ENCODE results near the gene SLCO4A1.

Gene SLCO4A1

GRCh38 chr20:62638679-62639406, 3.5 kb upstream of the SLCO4A1 start:
- no peak for DNase-seq

- no peak for DNase-seq
Measured at GRCh38 chr20:62639765-62640164, 2.5 kb upstream of the SLCO4A1 start.

DNA sequence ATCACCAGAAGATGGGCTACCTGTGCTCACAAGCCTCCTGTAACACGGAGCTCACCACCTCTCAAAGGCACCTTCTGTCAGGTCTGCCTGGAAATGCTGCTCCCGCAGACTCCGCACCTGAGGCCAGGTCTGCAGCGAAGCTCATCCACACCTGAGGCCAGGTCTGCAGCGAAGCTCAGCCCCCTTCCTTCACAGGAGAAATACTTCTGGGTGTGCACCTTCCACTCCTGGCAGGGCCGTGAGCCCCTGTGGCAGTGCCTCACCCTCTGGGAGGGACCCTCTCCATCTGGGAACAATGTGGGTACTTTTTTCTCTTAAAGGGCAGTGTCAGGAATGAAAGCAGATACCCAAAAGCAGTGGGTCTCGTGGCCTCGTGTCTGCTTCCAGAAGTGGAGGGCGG, 1.4 kb upstream of the SLCO4A1 start:
- DNase-seq: no peak

DNA sequence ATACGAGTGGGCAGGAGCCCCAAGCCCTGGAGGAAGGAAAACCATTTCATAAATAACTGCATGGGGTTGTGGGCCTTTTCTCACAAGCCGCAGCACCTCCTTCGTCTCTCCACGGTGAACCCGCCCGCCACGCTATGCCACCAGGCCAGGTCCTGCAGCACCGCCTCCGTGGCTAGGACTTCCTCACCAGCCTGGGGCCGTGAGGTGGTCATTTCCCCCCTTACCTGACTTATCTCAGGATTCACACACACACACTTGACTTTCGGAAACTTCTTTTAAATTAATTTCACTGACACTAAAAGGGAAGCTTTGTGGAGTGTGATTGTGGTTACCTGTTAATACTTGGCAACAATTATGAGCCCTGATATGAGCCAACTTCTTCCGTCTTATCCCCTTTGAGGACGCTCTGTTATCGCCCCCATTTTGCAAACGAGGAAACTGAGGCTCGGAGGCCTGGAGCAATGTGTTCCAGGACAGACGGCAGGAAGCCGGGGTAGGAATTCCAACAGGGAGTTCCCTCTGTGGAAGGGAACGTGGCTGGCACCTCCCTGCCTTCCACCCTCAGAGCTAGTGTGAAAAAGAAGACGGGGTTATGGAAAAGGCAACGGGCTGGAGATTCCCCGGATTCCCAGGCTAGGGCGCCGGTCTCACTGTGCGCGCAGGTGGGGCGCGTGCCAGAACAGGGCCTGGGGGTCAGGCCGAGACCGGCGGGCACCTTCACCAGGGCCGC, 817 bp upstream of the SLCO4A1 start:
- no peak for DNase-seq

GRCh38 chr20:62642666-62643520, 590 bp downstream of the SLCO4A1 start:
- peak; percentile 62 for DNase-seq

- no peak for DNase-seq
Measured at GRCh38 chr20:62643521-62644043, 1.3 kb downstream of the SLCO4A1 start.

DNA sequence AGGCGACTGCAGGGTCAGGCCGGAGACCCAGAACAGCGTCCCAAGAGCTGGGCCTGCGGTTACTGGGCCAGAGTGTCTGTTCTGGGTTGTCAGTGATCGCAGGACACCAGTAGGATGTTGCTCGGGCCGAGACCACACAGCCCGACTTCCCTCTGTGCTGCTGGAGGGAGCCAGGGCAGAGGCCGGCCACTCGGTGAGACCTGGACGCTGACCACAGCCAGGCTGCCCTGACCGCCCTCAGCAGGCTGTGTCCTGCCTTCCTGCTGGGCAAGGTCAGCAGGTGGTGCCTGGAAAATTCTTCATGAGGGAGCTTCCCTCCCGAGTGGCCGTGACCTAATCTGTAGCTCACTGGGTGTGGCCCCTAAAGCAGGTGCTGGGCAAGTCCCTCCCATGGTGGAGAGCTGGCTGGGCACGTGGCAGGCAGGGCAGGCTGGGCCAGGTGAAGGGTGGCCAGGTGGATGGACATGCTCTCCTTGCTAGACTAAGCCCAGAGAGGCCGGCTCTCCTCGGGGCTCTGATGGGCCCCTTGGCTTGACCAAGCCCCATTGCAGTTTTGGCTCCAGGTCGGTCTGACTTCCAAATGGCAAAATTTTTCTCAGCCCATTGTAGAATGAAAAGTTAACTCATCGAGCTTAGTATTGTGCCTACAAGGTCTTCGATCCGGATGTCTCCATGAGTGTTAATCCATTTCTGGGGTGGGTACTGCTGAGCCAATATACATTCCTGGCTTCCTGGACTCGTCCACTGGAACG, 1.9 kb downstream of the SLCO4A1 start:
- DNase-seq: no peak

DNA sequence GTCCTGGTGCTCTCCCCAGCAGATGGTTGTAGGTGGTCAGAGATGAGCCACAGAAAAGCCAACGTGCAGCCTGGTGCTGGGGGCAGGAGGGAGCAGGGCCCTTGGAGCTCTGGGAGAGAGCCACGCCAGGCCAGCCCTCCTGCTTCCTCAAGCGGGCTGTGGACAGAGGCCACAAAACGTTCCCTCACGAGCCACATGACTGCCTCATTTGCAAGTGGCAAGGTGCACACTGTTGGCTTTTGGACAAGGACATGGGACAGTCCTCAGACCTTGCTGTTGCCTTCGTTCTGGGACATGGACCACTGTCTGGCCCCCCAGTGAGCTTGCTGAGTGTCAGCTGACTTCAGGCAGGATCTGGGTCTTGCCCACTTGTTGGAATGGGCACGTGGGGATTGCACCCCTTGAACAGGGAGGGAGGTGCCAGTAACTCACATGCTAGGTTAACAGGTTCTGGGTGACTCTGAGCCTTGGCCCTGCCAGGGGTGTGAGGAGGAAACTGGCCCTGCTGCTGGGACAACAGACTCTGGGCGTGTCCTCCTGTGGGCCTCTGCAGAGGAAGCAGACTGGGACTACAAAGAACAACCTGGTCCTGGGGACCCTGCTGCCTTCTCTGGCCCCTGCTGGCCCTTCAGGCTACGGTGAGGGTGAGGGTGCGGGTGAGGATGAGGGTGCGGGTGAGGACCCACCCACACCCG, 2.6 kb downstream of the SLCO4A1 start:
- DNase-seq: no peak

GRCh38 chr20:62645613-62646012, 3.3 kb downstream of the SLCO4A1 start:
- no peak for DNase-seq

DNA sequence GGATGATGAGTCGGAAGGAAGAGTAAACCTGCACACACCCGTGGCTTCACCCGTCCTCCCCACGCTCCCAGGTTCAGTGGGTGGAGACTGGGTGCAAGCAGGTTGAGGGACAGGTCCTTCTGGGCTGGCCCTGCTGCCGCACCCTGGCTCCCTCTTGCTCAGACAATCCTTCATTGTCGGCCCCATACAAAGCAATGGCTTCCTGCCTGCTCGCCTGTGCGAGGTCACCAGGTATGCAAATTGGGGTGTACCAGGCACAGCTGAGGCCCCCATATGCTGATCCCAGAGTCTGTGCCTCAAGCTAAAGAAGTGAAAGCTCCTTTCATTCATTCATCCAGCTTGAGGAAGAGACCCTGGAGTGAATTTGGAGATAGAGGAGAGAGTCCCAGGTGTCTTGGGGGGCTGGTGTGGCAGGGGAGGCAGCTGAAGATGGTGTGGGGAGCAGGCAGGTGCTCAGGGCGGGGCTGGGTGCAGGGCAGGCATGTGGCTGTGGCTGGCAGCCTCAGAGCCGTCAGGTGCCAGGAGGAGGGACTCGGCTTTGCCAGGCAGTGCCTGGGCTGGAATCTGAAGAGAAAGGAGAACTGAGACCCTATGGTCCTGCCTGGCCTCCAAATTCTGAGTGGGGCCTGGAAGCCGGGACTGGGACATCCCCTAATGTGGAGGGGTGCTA, 4.7 kb downstream of the SLCO4A1 start:
- no peak for DNase-seq

DNA sequence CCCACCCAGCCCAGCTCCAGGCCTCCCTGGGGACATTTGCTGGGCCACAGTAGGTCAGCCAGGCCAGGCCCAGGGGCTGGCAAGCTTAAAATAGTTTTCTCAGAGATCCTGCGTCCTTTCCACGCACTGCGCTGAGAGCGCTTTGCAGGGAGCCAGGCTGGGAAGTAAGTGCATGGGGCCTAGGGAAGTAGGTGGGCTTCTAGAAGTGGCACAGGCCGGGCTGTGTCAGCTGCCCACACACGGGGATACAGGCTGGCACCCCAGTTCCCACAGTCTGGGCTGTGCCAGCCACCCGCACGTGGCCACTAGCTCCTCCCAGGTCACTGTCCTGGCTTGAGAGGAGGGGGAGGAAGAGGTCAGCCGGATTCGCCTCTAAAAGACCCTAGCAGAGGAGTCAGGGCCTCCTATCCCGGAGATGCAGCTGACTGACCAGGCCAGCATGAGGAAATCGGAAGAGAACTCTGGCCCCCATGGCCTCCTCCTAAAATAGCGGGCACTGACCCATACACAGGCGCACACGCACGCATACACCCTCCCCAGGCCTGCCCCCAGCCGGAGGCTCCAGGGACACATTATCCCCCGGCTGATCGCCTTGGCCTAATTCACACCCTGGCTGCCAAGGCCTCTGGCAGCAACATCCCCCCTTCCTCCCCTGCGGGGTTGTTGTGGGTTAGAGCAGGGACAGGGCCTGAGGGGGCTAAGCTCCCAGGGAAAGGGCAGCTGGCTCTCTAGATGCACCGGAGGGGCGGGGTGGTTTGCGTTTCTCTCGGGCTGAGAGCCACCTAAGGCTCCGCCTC, 5.4 kb downstream of the SLCO4A1 start:
- no peak for DNase-seq

GRCh38 chr20:62648318-62648995, 6.2 kb downstream of the SLCO4A1 start:
- no peak for DNase-seq

DNA sequence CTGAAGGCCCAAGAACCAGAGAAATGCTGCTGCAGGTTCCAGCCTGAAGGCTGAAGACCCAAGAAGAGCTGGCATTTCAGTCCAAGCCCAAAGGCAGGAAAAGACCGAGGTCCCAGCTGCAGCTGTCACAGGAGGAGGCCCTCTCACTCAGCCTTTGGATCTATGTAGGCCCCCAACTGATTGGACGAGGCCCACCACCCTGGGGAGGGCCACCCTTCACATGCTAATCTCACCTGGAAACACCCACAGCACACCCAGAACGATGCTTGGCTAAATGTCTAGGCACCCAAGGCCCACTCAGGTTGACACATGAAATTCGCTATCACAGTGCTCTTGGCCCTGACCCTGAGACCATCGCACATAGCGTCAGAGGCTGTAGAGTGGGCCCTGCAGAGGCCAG, 6.8 kb downstream of the SLCO4A1 start:
- no peak for DNase-seq

DNA sequence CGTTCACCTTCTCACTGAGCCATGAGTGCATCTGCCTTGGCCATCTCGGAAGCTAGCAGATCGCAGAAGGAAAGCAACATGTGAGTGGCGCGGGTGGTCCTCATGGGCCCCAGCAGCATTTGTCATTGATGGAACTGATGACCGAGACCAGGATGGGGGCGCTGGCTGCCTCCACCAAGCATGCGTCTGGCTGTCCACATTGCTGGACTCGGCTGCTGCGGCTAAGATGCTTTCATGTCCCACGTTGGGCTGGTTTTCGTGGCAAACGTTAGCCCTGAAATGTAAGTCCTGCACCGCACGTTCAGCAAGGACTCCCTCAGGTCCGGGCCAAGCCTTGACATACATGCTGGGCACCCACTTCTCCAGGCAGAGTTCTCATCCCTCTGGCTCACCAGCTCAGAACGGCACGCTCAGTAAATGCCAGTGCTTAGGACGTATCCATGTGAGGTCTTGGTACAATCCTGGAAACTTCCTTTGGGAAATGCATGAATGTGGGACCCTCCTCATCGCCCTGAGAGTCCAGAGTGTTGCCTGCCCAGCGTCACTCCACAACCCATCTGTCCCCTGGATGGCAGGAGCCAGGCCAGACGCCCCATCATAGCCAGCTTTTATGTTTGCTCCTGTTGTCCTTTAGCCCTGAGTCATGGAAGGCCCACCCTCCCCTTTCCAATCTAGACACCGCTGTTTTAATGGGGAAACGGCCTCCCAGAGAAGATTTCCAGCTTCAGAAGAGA, 8.4 kb downstream of the SLCO4A1 start:
- no peak for DNase-seq

DNA sequence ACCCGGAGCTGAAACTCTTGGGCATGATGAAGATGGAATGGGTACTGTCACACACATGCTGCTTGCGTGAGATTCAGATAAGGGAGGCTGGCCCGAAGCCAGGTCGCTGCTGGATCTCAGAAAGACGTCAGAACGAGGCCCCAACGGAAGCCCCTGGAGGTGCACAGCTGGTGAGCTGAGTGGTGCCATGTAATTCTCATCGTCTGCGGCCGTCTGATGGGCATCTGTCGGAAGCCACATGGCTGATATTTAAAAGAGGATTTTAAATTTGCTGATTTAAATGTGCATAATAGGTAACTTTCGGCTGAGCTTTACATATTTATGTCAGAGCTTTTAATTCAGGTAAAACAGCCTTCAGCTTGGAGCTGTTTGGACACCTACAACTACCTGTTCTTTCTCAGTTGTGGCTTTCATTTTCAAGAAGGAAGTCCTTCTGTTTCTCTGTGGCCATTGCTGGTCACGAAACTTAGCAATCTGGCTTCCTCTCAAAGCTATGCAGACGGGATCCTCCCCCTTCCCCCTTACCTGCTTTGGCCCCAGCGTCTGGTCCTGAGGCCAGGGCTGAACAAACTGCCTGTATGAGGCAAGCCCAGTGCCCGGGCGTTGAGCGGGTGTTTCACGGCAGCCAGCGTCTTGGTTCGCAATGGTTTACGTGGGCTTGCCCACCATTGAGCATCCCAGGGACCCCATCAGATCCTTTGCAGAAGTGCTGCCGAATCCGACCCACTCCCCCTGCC, 9.2 kb downstream of the SLCO4A1 start:
- peak; percentile 58 for DNase-seq

GRCh38 chr20:62652041-62652893, 10.0 kb downstream of the SLCO4A1 start:
- peak; percentile 37 for DNase-seq

GRCh38 chr20:62652894-62653305, 10.6 kb downstream of the SLCO4A1 start:
- no peak for DNase-seq

All from stimulated activated CD4-positive, alpha-beta T cell treated with anti-CD3 and anti-CD28 coated beads, Interleukin-12 subunit alpha, Interleukin-12 subunit beta, amount 100 ng/mL, for 4 hours (primary cell).